B cell (primary cell): ENCODE data around the gene UBQLN4. TPM values are rescaled to one million over a fixed set of nuclear protein-coding genes. Genes with fewer than 3 reads are reported as not detected.

Experiments used
- ATAC-seq: fragments of 200-7000 bp; cut with Tn5 transposase; one replicate; pipeline ENCODE4 v1.10.0; 2021; ENCODE audit warnings: low read depth, mild to moderate bottlenecking, moderate number of reproducible peaks, moderate library complexity
- CTCF ChIA-PET: fragments of 350-600 bp; sonication (Branson Sonifier 250); formaldehyde crosslinking; loops from one replicate; lab custom pipeline; 2021; ENCODE audit warnings: antibody characterized with exemption, inconsistent platforms; lab: Charles Lee
- POLR2A ChIA-PET: fragments of 350-600 bp; sonication (Branson Sonifier 250); formaldehyde crosslinking; loops from one replicate; lab custom pipeline; 2021; ENCODE audit warnings: antibody characterized with exemption; lab: Charles Lee
- DNase-seq: peaks from one replicate; pipeline ENCODE4 v3.0.0; 2013
- H2AFZ ChIP-seq: 2 replicates; pipeline ENCODE4 v1.6.1; 2012; ENCODE audit warnings: mild to moderate bottlenecking, low read depth, low read length; ENCODE audit not compliant: insufficient read depth, poor library complexity, severe bottlenecking
- H3K27ac ChIP-seq, 2 donors: 1 replicate in 1 of 2; 2 replicates in 1 of 2; pipeline ENCODE4 v1.5.1; 2012 to 2013; ENCODE audit warnings: low read length in 2 of 2, mild to moderate bottlenecking in 2 of 2, moderate library complexity in 1 of 2
- H3K27me3 ChIP-seq, 4 experiments: fragments of 200-600 bp in 1 of 4; sonication (generic) in 1 of 4; replicated peaks in 1 of 4; 1 replicate in 2 of 4; 2 replicates in 2 of 4; pipeline versions ENCODE4 v1.6.1 to v1.7.0; 2013 to 2016; ENCODE audit warnings: low read length in 3 of 4, mild to moderate bottlenecking in 2 of 4, mixed read lengths in 1 of 4, moderate library complexity in 1 of 4; ENCODE audit not compliant: insufficient read depth in 4 of 4, control insufficient read depth in 3 of 4; ENCODE audit errors: control extremely low read depth in 1 of 4
- H3K36me3 ChIP-seq, 2 experiments: replicated peaks in 1 of 2; 1 replicate in 1 of 2; 2 replicates in 1 of 2; pipeline versions ENCODE4 v1.6.1 to v1.7.1; 2013; ENCODE audit warnings: low read length in 1 of 2; ENCODE audit not compliant: insufficient read depth in 2 of 2, control insufficient read depth in 1 of 2; ENCODE audit errors: control extremely low read depth in 1 of 2, extremely low read depth in 1 of 2
- H3K4me1 ChIP-seq, 2 donors: fragments of 200-600 bp in 1 of 2; sonication (generic) in 1 of 2; 1 replicate in 1 of 2; 2 replicates in 1 of 2; pipeline versions ENCODE4 v1.5.1 to v1.6.1; 2013 to 2017; ENCODE audit warnings: low read length in 2 of 2; ENCODE audit not compliant: control insufficient read depth in 2 of 2, insufficient read depth in 2 of 2
- H3K4me2 ChIP-seq: replicated peaks from 2 replicates; pipeline ENCODE3; 2012; ENCODE audit warnings: mild to moderate bottlenecking, low read depth, low read length; ENCODE audit not compliant: poor library complexity, severe bottlenecking
- H3K4me3 ChIP-seq, 5 experiments: fragments of 200-600 bp in 1 of 5; sonication (generic) in 1 of 5; 1 replicate in 3 of 5; 2 replicates in 2 of 5; pipeline versions ENCODE4 v1.5.1 to v1.7.0; 2011 to 2016; ENCODE audit warnings: low read length in 4 of 5, mild to moderate bottlenecking in 4 of 5, low read depth in 2 of 5, control low read depth in 1 of 5, moderate library complexity in 1 of 5; ENCODE audit not compliant: insufficient read depth in 1 of 5; ENCODE audit errors: control extremely low read depth in 1 of 5, extremely low read depth in 1 of 5
- H3K79me2 ChIP-seq: fragments of 200-600 bp; sonication (generic); one replicate; pipeline ENCODE4 v1.6.0; 2016; ENCODE audit warnings: low read length; ENCODE audit not compliant: control insufficient read depth, insufficient read depth
- H3K9ac ChIP-seq: fragments of 200-600 bp; sonication (generic); 2 replicates; pipeline ENCODE4 v1.6.1; 2017; ENCODE audit warnings: mild to moderate bottlenecking, low read length, moderate library complexity
- H3K9me3 ChIP-seq, 3 donors: one replicate each; pipeline versions ENCODE4 v1.6.1 to v1.7.1; 2013; ENCODE audit warnings: low read length in 2 of 3; ENCODE audit not compliant: control insufficient read depth in 2 of 3, insufficient read depth in 1 of 3; ENCODE audit errors: control extremely low read depth in 1 of 3
- H4K20me1 ChIP-seq: 2 replicates; pipeline ENCODE4 v1.6.0; 2012; ENCODE audit warnings: mild to moderate bottlenecking, low read length; ENCODE audit not compliant: insufficient read depth, control insufficient read depth, poor library complexity, severe bottlenecking
- H3K27ac Mint-ChIP-seq: one replicate; pipeline ENCODE4 v1.8.0; 2021; ENCODE audit warnings: mixed read lengths
- H3K27me3 Mint-ChIP-seq: one replicate; pipeline ENCODE4 v1.8.0; 2021; ENCODE audit warnings: mixed read lengths
- H3K4me1 Mint-ChIP-seq: one replicate; pipeline ENCODE4 v1.8.0; 2021; ENCODE audit warnings: mixed read lengths
- H3K4me3 Mint-ChIP-seq: one replicate; pipeline ENCODE4 v1.8.0; 2021; ENCODE audit warnings: mixed read lengths
- H3K9me3 Mint-ChIP-seq: one replicate; pipeline ENCODE4 v1.8.0; 2022; ENCODE audit warnings: mixed read lengths; ENCODE audit not compliant: insufficient read depth
- CTCF ChIP-seq: fragments of 200-600 bp; IDR thresholded peaks from one replicate; pipeline ENCODE4 v1.8.0; 2022; ENCODE audit warnings: antibody characterized with exemption, mild to moderate bottlenecking
- EZH2 ChIP-seq: IDR thresholded peaks from 2 replicates; pipeline ENCODE4 v1.6.1; 2012; ENCODE audit warnings: borderline replicate concordance, low read depth, mild to moderate bottlenecking, moderate library complexity, low read length; ENCODE audit not compliant: insufficient read depth, poor library complexity, severe bottlenecking
- WGBS: methylation state at CpG from one replicate; pipeline ENCODE4 v1.1.5; 2013; ENCODE audit warnings: missing lambda C conversion rate; ENCODE audit not compliant: insufficient coverage; 5-methylcytosine and 5-hydroxymethylcytosine counted together
- intact Hi-C: fragments of 100-400 bp; cut with micrococcal nuclease; formaldehyde crosslinking; loops from one replicate; pipeline ENCODE4 v1.10.0; 2022
- polyA plus RNA-seq: library from polyadenylated mRNA; depleted of rRNA; stranded (reverse); fragments of >200 nt; gene quantifications from 2 replicates; pipeline ENCODE4 v1.2.3, GENCODE V29; 2012
- total RNA-seq, 2 donors: library from RNA; stranded (reverse); fragments of 120-200 nt in 1 of 2; gene quantifications; 1 replicate in 1 of 2; 2 replicates in 1 of 2; pipeline versions ENCODE4 v1.2.3 to v1.2.4, GENCODE V29; 2013 to 2022

UBQLN4 gene
- total and polyA plus RNA-seq, 2 donors (not counting 1 experiment from before 2014, with no cell fraction given), result 20.9 to 39.0 TPM

- intact Hi-C loops, result no loop called here
- no peak overlapping the region for H2AFZ ChIP-seq
- no peaks in the 10 kb centered on the region for H3K36me3 ChIP-seq
- H3K4me3 ChIP-seq, result no peak overlapping the region
- H3K79me2 ChIP-seq, result no peaks in the 10 kb centered on the region
- no peak for ATAC-seq
- no peaks in the 10 kb centered on the region for H4K20me1 ChIP-seq
- H3K9me3 ChIP-seq, result peaks cover 0 to 4% (median 0%) of the 10 kb centered on the region in 3 donors
- H3K4me1 Mint-ChIP-seq, result peaks cover 34% of the 10 kb centered on the region
- peaks cover 6% of the 10 kb centered on the region for H3K27me3 Mint-ChIP-seq
- H3K4me1 ChIP-seq, result peaks cover 17 to 31% of the 10 kb centered on the region in 2 donors
- DNase-seq, result no peak
- H3K27ac Mint-ChIP-seq, result no peak overlapping the region
- no peak overlapping the region for H3K27ac ChIP-seq
- no peak overlapping the region for H3K4me2 ChIP-seq
- no peak overlapping the region for H3K9ac ChIP-seq
- TF ChIP-seq EZH2 (no peak), CTCF (no peak)
- ChIA-PET CTCF (no interaction called here), POLR2A (no interaction called here)
- H3K4me3 Mint-ChIP-seq, result peak overlapping the region; percentile 75
- H3K9me3 Mint-ChIP-seq, result no peaks in the 10 kb centered on the region
- peaks cover 0 to 40% (median 20%) of the 10 kb centered on the region in 4 experiments for H3K27me3 ChIP-seq
- WGBS, result 87% methylated on average over 3 of the region's 4 CpGs
These were observed 27.2 kb upstream of the UBQLN4 start for GRCh38 chr1:156080863-156081179.

- no peaks in the 10 kb centered on the region for H3K9me3 Mint-ChIP-seq
- ATAC-seq, result no peak
- H3K4me2 ChIP-seq, result no peak overlapping the region
- H3K9ac ChIP-seq, result no peak overlapping the region
- no peak overlapping the region for H2AFZ ChIP-seq
- peaks cover 0 to 4% (median 0%) of the 10 kb centered on the region in 3 donors for H3K9me3 ChIP-seq
- 90% methylated on average over 4 of the region's 8 CpGs for WGBS
- peaks cover 6% of the 10 kb centered on the region for H3K27me3 Mint-ChIP-seq
- peak overlapping the region; percentile 75 for H3K4me3 Mint-ChIP-seq
- H3K36me3 ChIP-seq, result no peaks in the 10 kb centered on the region
- no peak overlapping the region for H3K27ac Mint-ChIP-seq
- no peaks in the 10 kb centered on the region for H4K20me1 ChIP-seq
- ChIA-PET POLR2A (no interaction called here), CTCF (no interaction called here)
- no peak overlapping the region for H3K27ac ChIP-seq
- TF ChIP-seq EZH2, result no peak
- no peak for TF ChIP-seq CTCF
- H3K4me1 Mint-ChIP-seq, result peaks cover 39% of the 10 kb centered on the region
- no peaks in the 10 kb centered on the region for H3K79me2 ChIP-seq
- intact Hi-C loops, result no loop called here
- H3K4me3 ChIP-seq, result no peak overlapping the region
- H3K27me3 ChIP-seq, result peaks cover 0 to 36% (median 18%) of the 10 kb centered on the region in 4 experiments
- DNase-seq, result no peak
- peaks cover 22 to 35% of the 10 kb centered on the region in 2 donors for H3K4me1 ChIP-seq
These were observed 26.8 kb upstream of the UBQLN4 start for GRCh38 chr1:156080241-156080862.
